AG09309 (cell line): ENCODE data around the gene PEX11B.

Source experiments
- DNase-seq: peaks from one replicate; pipeline ENCODE4 v3.0.0-alpha.2; 2010; ENCODE audit warnings: low read depth
- H3K4me3 ChIP-seq: 2 replicates; pipeline ENCODE4 v1.5.1; 2011; ENCODE audit warnings: mild to moderate bottlenecking, low read depth, low read length, moderate library complexity; ENCODE audit not compliant: control insufficient read depth
- TF ChIP-seq, protein P1 (sequence below): IDR thresholded peaks from 2 replicates; pipeline ENCODE4 v1.5.1; 2011; ENCODE audit warnings: mild to moderate bottlenecking, low read depth, low read length, inconsistent platforms; ENCODE audit not compliant: insufficient read depth, control insufficient read depth; ENCODE audit errors: missing control alignments

PEX11B gene

DNA sequence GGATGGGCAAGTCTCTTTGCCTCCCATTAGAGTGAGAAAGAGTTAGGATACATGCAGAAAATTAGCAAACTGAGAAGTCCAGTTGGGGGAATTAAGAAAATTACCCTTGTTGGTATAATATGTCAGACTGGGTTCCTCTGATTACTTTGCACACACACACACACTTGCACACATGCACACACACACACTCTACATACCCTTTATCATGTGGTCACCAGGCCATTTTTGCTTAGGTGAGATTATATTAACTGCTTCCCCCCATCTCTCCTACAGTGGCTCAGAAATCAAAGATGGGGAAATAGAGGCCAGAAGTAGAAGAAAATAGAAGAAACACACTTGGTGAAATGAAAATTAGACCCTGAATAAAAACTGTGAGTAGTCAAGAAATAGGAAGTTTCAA is 40.2 kb upstream of the PEX11B start:
- no peak for DNase-seq
- TF ChIP-seq, protein P1, sequence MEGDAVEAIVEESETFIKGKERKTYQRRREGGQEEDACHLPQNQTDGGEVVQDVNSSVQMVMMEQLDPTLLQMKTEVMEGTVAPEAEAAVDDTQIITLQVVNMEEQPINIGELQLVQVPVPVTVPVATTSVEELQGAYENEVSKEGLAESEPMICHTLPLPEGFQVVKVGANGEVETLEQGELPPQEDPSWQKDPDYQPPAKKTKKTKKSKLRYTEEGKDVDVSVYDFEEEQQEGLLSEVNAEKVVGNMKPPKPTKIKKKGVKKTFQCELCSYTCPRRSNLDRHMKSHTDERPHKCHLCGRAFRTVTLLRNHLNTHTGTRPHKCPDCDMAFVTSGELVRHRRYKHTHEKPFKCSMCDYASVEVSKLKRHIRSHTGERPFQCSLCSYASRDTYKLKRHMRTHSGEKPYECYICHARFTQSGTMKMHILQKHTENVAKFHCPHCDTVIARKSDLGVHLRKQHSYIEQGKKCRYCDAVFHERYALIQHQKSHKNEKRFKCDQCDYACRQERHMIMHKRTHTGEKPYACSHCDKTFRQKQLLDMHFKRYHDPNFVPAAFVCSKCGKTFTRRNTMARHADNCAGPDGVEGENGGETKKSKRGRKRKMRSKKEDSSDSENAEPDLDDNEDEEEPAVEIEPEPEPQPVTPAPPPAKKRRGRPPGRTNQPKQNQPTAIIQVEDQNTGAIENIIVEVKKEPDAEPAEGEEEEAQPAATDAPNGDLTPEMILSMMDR: no peak
- H3K4me3 ChIP-seq: no peak overlapping the region

DNA sequence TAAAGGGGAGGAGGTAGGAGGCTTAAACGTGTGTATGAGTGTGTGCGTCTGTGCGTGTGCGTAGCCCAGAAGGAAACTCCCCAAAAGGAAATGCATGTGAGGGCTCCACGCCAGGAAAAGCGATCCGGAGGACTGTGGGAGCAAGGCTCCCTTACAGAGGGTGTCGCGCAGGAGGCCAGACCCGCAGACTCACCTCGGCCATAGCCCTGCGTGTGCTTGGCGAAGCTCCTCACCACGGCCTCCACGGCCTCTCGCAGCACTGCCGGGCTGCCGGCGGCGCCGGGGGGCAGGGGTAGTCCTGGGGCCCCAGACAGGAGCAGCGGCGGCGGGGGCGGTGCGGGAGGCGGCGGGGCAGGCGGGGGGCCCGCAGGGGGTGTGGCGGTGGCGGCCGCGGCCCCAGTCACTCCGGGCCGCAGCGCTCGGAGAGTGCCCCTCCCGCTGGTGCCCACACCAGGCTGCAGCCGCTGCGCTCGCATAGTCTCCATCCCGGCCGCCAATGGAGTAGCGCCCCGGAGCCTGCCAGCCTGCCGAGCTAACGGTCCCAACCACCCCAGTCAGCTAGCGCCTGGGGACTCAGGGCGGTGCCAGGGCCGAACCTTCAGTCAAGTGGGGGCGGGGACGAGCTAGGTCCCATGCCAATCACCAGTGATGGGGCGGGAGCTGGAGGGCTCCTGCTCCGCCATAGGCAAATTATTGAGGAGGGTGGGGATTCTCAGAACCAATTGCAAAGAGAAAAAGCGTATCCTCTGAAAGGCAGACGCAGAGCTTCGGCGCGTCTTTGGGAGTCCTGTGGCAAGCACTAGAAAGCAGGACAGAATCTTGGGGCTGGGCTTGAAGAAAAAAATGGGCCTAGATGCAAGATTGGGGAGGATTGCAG is 39.2 kb upstream of the PEX11B start, which contains the start of gene LIX1L:
TSS of gene LIX1L (minus strand) at position 575 of the 877 bp plus-strand sequence. CDS start at position 485, 90 bp downstream.
- TF ChIP-seq, protein P1: no peak
- DNase-seq: peak; percentile 89
- H3K4me3 ChIP-seq: peak within 1 kb of the TSS; percentile 76

DNA sequence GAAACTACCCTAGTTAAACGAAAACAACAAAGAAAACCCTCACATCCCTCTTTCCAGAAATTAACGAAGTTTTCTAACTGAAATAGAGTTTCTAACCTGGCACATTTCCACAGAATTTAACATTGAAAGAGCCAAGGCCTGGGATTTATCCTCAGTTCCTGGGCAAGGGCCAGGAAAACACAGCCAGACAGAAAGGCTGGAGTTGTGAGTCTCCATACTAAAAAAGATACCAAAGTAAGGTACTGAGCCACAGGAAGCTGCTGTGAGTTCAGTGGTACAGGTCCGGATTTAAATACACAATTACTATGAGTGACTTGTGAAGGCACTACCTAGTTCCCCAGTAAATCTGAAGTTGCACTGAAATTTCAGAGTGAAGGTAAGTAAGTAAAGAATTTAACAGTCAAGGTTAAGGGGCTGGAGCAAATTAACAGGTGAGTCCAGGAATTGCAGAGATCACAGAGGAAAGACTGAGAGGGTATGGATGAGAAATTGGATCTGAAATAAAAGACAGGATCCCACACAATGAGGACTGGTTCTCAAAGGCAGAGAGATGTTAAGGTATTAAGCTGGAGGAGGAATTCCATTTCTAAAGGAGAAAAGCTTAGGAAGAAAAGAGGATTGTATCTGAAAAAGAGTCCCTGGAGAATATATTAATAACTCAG is 38.4 kb upstream of the PEX11B start:
- TF ChIP-seq, protein P1: no peak
- peak overlapping the region; percentile 76 for H3K4me3 ChIP-seq
- no peak for DNase-seq

DNA sequence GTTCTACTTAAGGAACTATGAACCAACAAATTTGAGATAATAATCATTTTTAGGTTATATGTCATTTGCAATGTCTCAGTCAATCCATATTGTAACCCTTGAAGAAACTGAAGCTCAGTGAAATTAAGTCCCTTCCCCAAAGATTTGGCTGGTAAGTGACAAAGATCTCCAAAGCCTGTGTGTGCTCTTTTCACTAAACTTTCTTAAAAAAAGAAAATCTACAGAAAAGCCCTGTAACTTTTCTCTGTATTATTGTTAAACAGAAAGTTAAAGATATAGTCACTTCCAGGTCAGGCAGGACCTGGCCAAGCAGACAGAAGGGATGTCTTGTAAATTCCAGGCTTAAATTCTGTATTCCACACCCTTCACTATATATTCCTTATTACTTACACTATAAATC is 37.8 kb upstream of the PEX11B start:
- peak overlapping the region; percentile 76 for H3K4me3 ChIP-seq
- DNase-seq: no peak
- TF ChIP-seq, protein P1: no peak

DNA sequence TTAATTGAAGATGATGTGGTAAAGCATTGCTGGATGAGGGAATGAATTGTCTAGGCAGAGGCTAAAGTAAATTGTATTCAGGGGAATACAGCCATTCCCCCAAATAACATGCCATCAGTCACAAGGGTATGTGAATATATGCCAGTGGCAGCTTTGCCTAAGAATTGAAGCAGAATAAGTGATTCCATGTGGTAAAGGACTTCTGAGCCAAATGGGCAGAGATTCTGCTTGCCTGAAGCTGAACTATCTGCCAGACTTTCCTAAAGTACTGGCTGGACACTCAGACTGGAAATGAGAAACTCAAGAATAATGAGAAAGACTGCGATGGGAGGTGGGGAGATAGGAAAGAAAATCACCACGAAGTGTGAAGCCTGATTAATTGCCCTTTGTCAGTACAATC is 36.9 kb upstream of the PEX11B start:
- TF ChIP-seq, protein P1: no peak
- no peak for DNase-seq
- no peak overlapping the region for H3K4me3 ChIP-seq

DNA sequence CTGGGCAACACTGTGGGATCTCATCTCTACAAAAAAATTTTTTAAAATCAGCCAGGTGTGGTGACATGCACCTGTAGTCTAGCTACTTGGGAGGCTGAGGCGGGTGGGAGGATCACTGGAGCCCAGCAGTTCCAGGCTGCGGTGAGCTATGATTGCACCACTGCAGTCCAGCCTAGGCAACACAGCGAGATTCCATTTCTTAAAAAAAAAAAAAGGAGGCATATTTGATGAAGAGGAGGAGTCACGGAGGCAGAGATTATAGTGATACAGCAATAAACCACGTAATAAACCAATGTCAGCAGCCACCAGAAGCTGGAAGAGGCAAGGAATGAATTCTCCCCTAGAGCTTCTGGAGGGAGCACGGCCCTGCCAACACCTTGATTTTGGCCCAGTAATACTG is 35.3 kb upstream of the PEX11B start:
- H3K4me3 ChIP-seq: no peak overlapping the region
- TF ChIP-seq, protein P1: no peak
- DNase-seq: no peak
